Activated T-helper 9 cell treated with anti-CD3 and anti-CD28 coated beads, Interleukin-2, amount 50 U/mL, for 16 hours (primary cell): ENCODE measurements around the gene REEP6.
"Not testable (repeated sequence)": the region's sequence is repeated elsewhere in the genome, so short reads cannot be mapped to it uniquely, and the experiment has no call there.

ENCODE experiments used
- DNase-seq: peaks from one replicate; pipeline ENCODE4 v3.0.0-alpha.2; 2020; ENCODE audit warnings: low read depth

The REEP6 gene

DNA sequence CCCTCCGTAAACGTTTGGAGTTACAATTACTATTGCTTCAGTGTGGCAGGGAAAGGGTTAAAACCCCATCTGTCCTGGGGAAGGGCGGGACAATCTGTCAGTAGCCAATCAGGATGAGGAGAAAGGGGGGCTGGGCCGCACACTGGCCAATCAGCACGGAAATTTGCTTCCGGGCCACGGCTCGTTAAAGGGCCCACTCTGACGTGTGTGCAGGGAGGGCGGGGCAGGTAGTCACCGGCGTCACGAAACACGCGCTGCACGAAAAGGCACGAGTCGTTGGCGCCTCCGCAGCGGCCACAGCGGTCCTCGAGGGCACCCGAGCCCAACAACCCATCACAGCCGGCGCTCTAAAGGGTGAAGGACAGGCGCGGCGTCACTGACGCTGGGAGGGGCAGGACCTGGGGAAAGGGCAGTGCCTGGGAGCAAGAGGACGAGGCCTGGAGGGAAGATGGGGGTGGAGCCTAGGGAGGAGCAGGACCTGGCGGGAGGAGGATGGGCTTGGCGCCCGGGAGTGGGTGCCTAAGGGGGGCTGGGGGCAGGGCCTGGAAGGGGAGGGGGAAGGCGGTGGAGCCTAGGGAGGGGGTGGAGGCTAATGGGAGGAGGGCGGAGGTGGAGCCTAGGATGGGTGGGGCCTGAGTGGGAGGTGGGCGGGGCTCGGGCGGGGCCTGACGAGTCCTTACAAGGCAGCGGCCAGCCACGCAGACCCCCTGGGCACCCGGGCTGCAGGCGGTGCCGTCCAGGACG lies 17.0 kb downstream of the REEP6 start:
- peak; percentile 83 for DNase-seq

DNA sequence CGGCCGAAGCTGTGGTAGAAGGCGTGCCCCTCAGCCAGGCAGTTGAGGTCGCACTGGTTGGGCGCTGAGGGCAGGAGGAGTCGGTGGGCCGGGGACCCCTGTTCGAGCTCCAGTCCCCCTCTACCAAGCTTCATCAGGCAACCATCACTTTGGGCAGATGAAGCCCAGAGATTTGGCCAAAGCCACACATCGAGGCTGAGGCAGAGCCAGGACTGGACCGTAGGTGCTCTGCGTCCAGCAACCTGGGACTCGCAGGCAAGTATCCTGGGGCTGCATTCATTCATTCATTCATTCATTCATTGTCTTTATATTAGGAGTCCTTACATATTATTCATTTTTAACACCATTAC lies 17.5 kb downstream of the REEP6 start:
- no peak for DNase-seq

DNA sequence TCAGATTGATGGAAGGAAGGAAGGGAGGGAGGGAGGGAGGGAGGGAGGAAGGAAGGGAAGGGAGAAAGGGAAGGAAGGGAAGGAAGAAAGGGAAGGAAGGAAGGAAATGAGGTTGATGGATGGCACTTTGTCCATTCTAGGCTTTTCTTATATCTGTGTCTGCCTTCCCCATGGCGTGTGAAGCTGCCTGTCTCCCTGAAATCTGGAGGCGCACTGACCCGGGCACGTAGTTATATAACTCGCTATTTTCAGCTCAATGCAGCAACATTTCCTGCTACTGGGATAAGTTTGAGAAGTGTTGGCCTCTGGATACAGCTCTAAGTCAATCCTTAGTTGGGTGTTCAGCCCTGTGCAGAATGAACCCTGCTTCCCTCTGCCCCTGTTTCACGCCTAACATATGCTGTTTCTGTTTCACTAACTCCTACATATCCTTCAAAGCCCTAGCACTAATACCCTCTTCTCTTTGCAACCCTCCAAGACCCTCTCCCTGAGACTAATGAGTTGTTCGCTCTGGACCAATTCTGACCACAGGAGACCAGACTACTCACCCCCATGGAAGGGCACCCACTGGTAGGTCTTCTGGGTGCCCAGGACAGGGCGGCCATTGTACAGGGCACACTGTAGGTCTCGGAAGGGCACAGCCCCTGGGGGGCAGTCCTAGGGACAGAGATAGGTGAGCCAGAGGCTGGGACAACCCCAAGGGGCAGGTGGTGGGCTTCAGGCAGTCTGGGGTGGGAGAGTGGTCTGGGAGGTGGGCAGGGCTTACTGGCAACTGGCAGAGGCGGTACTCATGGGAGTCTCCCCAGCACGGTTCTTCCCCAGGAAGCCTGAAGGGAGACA lies 18.8 kb downstream of the REEP6 start:
- DNase-seq = no peak

DNA sequence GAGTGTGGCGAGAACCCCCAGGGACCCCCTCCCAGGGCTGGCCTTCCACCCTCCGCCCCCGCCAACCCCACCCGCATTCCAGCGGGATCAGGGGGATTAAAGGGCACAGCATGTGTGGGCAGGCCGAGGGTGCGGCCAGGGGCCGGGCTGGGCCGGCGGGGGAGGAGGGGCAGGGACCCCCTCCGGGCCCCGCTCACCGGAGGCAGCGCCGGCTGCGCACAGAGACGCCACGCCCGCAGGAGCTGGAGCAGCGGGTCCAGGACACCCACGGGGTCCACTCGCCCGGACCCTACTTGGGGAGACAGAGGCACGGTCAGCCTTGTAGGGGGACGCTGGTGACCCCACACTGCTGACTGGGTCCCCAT lies 19.4 kb downstream of the REEP6 start:
- DNase-seq = no peak

DNA sequence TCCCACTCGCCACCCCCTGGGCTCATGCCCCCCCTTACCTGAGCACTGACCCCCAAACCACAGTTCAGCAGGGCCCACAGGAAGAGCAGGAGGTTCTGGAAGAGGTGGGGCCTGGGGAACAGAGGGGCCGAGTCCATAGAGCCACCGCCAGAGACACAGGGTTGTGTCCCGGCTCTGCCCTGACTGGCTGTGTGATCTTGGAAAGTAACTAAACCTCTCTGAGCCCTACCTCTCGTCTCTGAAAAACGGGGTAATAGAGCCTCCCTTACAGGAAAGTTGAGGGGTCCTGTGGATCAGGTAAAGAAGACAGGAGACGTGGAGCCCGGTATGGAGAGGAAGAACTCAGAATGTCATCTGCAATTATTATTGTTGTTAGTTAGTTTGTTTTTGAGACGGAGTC lies 19.8 kb downstream of the REEP6 start:
- no peak for DNase-seq

DNA sequence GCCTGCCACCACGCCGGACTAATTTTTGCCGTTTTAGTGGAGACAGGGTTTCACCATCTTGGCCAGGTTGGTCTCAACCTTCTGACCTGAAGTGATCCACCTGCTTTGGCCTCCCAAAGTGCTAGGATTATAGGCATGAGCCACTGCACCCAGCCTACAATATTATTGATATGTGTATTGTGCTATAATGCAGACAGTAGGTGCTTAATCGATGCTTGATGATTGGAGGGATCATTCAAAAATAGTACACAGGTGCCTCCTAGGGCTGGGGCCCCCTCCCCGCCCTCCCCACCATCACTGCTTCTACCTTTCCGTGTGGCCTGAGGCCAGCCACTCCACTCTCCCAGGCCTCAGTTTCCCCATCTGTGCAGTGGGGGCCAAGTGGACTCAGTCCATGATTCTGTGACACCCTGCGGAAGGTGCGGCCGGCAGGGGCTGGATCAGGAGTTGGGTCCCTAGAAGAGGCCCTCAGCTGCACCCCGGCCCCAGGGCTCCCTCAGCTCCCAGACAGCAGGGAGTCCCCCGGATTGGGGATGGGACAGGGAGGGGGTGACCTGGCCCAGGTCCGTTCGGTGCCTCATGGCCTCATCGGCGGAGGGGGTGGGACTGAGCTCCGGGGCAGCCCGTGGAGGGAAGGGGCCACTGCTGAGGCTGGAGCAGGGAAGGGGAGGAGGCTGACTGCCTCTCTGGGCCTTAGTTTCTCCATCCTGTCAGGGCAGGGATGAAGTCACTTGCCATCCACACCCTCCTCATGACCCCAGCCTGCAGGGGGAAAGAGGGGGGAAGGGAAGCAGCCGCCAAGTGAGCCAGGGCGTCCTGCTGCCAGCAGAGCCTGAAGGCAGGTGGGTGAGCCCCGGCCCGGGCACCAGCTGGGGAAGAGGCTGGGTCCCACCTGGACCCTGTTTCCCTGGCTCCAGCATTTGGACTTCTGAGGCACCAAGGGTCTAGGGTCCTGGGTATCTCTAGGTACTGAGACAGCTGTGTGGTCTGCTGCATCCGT lies 20.6 kb downstream of the REEP6 start:
- no peak for DNase-seq

DNA sequence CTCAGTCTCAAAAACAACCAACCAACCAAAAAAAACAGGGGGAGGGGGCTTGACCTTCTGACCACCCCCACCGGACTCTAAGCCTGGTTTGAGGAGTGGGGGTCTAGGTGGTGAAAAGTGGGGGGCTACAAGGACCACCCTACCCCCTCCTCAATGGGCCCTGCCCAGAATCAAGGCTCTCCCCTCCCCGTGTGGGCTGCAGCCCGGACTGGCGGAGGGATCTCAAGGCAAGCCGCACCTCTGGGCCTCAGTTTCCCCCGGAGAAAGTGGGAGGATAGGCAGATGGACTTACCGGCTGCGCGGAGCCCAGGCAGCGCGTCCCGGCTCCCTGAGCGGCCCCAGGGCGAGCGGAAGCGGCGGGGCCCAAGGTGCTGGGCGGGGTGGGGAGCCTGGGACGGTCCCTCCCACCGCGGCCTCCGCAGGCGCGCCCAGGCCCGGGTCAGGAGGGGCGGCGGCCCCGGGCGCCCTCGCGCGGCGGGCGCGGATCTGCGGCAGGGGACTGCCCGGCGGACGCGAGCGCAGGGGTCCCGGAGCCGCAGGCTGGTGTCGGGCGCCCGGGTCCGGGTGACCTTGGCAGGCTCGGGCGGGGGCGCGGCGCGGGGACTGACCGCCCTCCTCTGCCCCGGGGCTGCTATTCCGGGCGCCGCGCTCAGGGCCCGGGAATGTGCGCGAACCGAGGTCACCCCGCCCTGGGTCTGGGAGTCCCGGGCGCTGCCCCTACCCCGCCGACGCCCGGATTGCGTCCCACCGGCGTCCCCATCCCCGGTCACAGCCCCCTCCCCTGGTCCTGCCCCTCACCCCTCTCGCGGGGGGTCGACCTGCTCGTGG lies 21.9 kb downstream of the REEP6 start, which contains the start of gene ADAMTSL5:
ADAMTSL5 (minus strand) TSS at position 349 of the 828 bp plus-strand sequence. CDS start 2,076 bp downstream, outside the sequence.
- peak; percentile 56 for DNase-seq

DNA sequence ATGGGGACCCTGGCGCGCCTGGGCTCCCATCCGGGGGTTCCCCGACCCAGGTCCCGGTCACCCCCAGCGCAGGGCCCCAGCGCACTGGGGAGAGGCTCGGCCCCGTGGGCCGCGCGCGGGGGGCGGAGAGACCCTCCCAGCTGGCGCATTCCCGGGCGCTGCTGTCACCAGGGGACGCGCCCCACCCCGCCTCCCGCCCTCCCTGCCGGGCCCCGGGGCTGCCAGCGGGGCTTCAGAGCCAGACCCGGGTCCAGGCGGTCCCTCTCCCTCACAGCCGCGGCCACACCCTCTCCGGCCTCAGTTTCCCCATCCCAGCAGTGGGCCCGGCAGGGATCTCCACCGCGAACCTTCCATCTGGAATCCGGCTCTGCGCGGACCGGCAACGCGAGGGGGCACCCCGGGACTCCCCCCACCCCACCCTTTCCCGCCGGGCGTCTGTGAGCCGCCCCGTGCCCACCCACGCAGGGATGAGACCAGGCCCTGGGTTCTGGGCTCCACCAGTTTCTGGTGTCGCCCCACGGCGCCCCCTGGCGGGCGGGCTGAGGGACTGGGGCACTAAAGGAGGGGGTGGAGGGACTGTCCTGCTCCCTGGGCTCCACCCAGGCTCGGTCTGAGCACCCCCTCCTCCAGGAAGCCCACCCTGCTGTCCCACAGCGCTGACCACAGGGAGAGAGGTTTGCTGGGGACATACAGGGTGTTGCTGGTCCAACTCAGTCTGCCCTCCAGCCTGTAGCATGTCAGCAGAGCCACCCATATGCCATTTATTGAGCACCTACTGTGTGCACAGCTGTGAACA lies 22.7 kb downstream of the REEP6 start:
- peak; percentile 68 for DNase-seq

DNA sequence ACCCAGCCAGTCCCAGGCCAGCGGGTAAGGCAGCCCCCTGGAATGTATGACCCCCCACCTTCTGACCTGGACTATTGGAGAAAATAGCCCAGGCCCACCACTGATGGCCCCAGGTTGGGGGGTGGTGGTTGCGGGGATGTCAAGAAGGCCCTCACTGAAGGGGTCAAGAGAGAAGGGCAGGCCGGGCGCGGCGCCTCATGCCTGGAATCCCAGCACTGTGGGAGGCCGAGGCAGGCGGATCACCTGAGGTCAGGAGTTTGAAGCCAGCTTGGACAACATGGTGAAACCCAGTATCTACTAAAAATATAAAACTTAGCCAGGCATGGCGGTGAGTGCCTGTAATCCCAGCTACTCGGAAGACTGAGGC lies 23.3 kb downstream of the REEP6 start:
- no peak for DNase-seq

DNA sequence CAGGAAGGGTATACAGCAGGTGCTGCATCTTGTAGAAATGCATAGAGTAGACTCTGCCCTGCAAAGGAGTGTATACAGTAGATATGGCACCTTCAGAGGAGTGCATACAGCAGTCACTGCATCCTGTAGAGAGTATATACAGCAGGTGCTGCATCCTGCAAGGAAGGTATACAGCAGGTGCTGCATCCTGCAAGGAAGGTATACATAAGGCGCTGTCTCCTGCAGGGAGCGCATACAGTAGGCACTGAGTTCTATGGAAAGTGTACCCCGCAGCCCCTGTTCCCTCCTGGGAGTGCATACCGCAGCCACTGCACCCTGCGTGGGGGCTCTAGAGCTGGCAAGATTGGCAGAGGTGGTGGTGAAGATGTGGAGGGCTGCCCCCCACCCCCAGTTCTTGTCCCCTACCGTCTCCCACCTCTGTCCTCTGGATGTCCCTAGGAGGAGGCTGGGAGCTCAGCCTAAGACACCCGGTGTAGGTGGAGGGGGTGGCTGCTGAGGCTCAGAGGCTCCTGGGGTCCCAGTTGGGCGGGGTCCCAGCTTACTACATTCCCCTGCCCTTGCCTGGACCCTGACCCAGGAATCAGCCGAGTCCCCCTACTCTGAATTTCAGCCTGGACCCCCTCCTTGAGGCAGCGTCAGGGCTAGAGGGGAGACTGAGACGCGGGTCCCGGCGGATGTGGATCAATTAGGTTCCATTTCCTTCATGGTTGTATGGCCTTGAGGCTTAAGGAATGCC lies 24.2 kb downstream of the REEP6 start:
- DNase-seq = no peak

DNA sequence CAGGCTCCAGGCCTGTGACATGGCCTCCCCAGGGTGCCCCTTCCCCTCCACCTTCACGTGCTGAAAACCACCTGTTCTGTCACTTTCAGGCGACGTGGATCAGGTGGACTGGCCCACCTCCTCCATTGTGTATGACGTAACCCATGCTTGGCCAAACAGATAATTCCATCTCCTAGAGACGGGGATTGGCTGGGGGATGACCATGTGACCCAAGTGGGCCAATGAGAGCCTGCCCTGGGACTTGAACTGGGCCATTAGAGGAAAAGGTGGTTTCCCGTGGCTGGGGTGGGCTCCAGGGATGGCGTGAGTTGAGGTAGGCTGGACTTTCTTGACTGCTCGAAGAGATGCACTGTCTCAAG lies 25.4 kb downstream of the REEP6 start:
- no peak for DNase-seq

DNA sequence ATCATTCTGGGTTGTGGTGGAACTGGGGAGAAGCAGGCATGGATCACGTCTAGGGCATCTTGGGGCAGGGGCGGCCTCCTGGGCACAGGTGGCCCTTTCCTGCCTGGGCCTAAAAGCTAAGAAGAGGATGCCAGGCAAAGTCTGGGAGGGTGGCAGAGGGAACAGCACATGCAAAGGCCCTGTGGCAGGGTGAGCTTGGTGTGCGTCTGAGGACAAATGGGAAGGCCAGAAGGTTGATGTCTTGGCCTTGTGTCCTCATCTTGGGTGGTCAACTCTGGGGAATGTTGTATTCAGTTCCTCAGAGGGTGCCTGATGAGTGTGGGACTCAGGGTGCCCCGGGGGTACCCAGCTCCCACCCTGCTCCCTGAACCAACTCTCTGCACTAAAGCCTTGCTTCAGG lies 27.5 kb downstream of the REEP6 start:
- no peak for DNase-seq

DNA sequence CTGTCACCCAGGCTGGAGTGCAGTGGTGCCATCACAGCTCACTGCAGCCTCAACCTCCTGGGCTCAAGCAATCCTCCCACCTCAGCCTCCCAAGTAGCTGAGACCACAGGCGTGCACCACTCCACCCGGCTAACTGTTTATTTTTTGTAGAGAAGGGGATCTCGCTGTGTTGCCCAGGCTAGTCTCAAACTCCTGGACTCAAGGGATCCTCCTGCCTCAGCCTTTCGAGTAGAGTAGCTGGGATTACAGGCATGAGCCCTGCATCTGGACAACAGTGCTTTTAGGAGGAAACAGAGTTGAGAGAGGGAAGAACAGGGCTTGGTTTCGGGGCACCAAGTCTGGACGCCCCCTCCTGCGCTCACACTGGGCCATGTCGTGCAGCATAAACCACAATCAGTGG lies 28.8 kb downstream of the REEP6 start:
- DNase-seq = not testable (repeated sequence)

DNA sequence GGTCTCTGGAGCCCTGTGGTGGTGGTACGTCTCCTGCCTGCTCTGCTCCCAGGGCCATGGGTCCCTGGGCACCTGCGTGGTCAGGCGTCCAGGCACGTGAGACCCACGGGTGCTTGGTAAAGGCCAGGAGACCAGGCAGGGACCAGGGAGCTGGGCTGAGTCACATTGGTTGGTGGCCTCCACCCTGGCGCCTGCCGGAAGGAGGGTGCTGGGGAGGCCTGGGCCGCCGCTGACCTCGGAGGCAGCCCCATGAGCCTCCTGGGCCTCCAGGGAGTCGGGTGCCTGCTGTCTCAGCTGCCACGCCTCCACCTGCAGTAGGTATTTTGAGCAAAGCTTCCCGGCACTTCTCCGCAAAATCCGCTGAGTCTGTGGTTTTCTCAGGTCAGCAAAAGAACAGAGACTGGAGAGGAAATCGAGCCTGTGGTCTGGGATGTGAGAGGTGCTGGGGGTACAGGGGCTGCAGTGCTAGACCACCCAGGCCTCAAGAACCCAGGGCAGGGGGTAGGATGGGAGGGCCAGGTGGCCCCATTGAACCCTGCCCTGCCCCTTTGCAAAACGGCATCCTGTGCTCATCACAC lies 29.3 kb downstream of the REEP6 start:
- DNase-seq = no peak

DNA sequence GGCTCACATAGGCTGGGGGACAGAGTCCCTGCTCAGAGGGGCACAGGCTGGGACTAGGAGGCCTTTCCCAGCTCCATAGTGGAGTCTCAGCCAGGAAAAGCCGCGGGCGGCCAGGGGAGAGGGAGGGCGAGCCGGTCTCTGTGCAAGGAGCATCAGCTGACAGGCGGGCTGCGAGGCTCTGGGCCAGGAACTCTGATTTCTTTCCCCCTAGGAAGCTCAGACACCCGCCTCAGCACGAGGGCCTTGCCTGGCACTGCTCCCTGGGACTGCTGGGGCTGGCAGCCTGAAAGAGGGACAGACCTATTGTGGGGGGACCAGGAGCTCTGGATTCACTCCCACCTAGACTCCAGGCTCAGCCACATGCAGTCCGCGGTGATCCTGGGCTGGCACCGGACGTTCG lies 30.7 kb downstream of the REEP6 start:
- DNase-seq = no peak

DNA sequence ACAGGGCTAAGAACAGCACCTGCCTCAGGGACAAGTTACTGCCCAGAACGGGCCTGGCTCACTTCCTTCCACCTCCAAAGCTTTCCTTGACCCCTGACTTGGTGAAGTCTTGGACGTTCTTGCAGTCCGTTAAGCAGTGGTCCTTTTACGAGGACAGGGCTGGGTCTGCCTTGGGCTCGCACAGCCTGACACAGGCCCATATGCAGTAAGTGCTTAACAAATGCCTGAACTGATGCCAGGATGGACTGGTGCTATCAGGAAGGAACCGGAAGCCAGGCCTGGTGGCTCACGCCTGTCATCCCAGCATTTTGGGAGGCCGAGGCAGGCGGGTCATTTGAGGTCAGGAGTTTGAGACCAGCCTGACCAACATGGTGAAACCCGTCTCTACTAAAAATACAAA lies 31.1 kb downstream of the REEP6 start:
- DNase-seq = no peak

DNA sequence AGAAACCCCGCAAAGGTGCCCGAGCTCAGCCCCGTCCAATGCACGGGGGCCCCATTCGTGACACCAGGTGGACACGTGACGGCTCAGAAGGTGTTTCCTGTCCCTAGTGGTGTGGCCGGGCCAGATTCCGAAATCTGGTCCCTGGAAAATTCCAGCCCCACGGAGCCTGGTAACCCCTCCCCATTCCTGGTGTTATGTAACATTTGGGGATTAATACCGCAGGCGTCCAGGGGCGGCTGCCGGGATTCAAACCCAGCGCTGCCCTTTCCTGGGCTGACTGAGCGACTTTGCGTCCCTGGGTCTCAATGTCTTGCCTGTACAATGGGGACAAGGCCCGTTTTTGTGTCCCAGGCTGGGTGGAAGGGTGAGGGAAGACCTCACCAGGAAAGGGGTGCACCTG lies 31.9 kb downstream of the REEP6 start:
- no peak for DNase-seq

DNA sequence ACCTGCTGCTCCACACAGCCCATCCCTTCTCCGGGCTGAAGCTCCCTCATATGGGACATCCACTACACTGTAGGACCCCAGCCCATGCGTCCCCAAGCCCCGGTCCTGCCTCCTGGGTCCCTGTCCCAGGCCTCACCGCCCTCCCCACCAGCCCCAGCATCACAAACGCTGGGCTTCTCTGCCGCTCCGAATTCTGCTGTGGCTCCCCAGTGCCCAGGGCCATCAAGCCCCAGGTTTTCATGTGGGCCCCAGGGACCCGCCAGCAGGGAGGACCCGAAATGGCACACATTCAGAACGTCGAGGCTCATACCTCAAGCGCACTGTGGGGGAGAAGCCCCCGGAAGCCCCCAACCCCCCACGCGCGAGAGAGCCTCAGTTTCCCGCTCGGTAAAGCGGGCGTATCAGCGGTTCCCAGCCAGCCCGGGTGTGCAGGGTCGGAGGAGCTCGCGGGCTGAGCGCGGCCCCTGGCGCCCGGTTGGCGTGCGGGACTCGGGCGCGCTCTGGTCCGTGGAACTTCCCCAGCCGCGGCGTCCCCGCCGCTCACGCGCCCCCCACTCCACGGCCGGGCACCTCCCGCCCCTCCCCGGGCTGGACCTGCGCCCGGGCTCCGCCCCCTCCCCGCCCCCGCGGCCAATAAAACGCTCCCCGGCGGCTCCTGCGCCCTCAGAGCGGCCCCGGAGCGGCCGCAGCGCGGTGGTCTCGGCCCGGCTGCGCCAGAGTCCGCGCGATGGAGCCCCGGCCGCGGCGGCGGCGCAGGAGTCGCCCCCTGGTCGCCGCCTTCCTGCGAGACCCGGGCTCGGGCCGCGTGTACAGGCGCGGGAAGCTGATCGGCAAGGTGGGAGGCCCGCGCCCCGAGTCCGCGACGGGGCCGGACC lies 32.7 kb downstream of the REEP6 start, which contains the start of gene PLK5:
PLK5 (plus strand) TSS at position 666 of the 875 bp plus-strand sequence. CDS start 2,920 bp downstream, outside the sequence.
- DNase-seq = no peak
